ENCODE measurements around the gene GTF3C5.
"Not testable (repeated sequence)": the region's sequence is repeated elsewhere in the genome, so short reads cannot be mapped to it uniquely, and the experiment has no call there.

GTF3C5 gene

DNA sequence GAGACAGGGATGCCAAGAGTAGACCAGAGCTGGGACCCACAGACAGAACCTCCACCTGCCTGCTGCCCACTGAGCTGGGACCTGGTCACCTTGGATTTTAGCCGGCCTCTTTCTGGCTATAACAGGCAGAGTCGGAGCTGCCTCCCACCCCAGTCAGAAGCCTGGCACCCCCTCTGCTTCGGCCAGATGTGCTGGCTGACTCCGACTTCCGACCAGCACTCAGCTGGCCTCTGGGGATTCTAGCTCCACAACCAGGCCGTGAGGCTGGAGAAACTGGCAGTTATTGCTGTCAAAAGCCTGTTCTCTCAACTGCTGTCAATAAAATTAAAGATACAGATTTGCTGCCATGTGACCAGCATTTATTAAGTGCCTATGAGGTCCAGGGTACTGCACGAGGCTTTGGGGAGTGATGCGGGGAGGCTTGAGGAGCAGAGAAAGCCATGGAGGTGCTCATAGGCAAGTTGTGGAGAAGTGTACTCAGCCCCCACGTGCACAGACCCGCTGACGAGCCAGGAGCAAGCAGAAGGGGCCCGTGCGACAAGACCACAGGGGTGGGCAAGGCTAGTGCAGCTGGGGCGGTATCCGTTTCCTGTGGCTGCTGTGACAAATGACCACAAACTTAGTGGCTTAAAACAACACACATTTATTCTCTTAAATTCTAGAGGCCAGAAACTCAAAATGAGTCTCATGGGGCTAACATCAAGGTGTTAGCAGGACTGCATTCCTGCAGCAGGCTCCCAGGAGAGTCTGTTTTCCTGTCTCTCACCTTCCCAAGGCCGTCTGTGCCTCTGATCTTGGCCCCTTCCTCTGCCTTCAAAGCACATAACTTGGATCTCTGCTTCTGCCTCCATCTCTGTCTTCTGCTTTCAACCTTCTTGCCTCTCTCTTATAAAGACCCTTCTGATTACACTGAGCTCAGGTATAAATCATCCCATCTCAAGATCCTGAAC, 39.2 kb upstream of the GTF3C5 start:
- Mint-ChIP-seq H3K4me1 (peaks cover 12% of the 10 kb centered on the region), H3K36me3 (no peaks in the 10 kb centered on the region), H3K9me3 (peaks cover 5% of the 10 kb centered on the region), H3K27me3 (peaks cover 90% of the 10 kb centered on the region), H3K27ac (no peak overlapping the region), H3K4me3 (no peak overlapping the region)
- no peak for ATAC-seq

GRCh38 chr9:132993511-132993939, 37.3 kb upstream of the GTF3C5 start:
- ATAC-seq: no peak
- Mint-ChIP-seq H3K4me3 (no peak overlapping the region), H3K27ac (no peak overlapping the region), H3K4me1 (peaks cover 12% of the 10 kb centered on the region), H3K27me3 (peaks cover 82% of the 10 kb centered on the region), H3K36me3 (no peaks in the 10 kb centered on the region), H3K9me3 (peaks cover 5% of the 10 kb centered on the region)

DNA sequence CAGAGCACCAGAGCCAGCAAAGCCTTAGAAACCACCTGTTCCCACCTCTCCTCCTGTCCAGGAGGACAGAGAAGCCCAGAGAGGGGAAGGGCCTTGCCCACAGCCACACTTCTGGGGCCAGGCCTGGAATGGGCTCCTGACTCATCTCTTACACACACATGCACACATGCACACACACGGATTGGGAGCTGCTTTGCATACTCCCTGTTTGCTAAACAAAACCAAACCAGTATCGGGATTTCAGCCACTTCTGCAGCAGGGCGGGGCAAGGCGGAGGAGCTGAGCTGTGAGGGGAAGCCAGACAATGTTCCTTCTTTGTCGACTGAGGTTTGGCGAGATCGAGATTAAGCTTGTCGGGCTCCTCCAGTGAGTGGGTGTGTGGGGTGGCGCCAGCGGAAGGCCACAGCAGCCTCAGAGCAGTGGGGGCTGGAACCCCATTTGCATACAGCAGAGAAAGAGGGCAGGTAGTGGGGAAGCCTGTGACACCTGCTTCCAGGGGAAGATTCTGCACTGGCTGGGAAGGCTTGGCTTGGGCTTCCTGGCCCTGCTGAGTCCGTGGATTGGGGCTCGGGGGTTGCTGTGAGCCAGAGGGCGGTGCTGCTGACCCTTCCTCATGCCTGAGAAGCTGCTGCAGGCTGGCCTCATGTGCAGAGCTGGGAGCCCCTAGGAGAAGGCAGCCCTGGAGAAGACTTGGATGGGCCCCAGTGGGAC, 36.2 kb upstream of the GTF3C5 start:
- no peak overlapping the region for H3K27ac Mint-ChIP-seq

GRCh38 chr9:132995121-132995420, 35.7 kb upstream of the GTF3C5 start:
- Mint-ChIP-seq H3K4me3 (no peak overlapping the region), H3K4me1 (peaks cover 12% of the 10 kb centered on the region), H3K27me3 (peaks cover 83% of the 10 kb centered on the region), H3K36me3 (no peaks in the 10 kb centered on the region), H3K27ac (no peak overlapping the region), H3K9me3 (peaks cover 4% of the 10 kb centered on the region)
- ATAC-seq: no peak

More for the DNA sequence above, 36.2 kb upstream of the GTF3C5 start:
- ATAC-seq: peak; percentile 66
- Mint-ChIP-seq H3K4me3 (no peak overlapping the region), H3K36me3 (no peaks in the 10 kb centered on the region), H3K9me3 (peaks cover 5% of the 10 kb centered on the region), H3K27me3 (peaks cover 83% of the 10 kb centered on the region), H3K4me1 (peaks cover 12% of the 10 kb centered on the region)

DNA sequence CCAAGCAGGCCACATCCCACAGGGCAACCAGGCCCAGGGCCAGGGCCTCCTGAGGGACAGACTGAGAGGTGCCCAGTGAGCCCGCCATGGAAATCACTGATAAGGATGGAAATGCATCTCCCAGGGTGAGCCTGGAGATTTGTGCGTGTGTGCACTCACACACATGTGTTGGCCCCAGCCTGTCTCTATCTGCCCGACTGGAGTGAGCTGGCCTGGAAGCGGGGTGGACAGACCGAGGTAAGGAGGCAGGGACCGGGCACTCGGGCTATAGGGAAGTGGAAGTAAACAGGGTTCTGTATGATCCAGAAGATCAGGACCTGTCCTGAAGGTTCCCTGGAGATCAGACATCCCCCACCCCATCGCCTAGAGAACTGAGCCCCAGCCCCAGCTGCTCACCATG, 34.9 kb upstream of the GTF3C5 start:
- Mint-ChIP-seq H3K4me1 (peaks cover 12% of the 10 kb centered on the region), H3K4me3 (no peak overlapping the region), H3K9me3 (no peaks in the 10 kb centered on the region), H3K27me3 (peaks cover 84% of the 10 kb centered on the region), H3K36me3 (no peaks in the 10 kb centered on the region), H3K27ac (no peak overlapping the region)
- no peak for ATAC-seq

DNA sequence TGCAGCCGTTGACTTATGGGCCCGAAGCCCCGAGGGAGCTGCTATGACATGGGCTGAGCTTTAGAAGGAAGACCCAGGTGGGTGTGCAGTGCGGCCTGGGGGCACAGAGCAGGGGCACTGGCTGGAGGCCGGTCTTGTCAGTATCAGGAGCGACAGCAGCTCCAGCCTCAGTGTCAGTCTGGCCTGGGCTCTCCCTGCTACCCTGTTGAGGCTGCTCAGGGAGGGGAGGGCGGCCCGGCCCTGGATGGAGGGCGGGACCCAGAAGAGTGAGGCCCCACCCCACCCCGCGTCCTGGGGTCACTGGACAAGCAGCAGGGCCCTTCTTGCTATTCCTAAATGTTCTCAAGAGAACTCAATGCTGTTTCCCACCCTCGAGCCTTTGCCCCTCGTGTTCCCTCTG, 34.3 kb upstream of the GTF3C5 start:
- peaks cover 84% of the 10 kb centered on the region for H3K27me3 Mint-ChIP-seq
- H3K9me3 Mint-ChIP-seq: no peaks in the 10 kb centered on the region
- H3K4me1 Mint-ChIP-seq: peaks cover 12% of the 10 kb centered on the region
- no peak for ATAC-seq
- no peak overlapping the region for H3K27ac Mint-ChIP-seq
- H3K36me3 Mint-ChIP-seq: no peaks in the 10 kb centered on the region
- H3K4me3 Mint-ChIP-seq: no peak overlapping the region

DNA sequence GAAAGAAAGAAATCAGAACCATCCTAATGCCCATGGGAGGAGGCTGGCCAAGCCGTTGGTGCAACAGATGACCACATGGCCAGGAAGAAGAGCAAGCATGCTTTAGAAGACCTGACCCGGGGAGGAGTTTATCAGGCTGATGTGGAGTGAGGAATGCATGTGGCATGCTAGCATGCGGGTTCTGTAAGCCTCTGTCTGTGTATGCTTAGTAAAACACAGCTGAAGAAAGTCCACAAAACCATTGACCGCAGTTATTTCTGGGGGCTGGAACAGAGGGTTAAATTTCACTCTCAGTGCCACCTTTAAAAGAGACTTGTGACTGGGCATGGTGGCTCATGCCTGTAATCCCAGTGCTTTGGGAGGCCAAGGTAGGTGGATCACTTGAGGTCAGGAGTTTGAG, 33.2 kb upstream of the GTF3C5 start:
- Mint-ChIP-seq H3K4me1 (peaks cover 12% of the 10 kb centered on the region), H3K27ac (no peak overlapping the region), H3K9me3 (no peaks in the 10 kb centered on the region), H3K36me3 (no peaks in the 10 kb centered on the region), H3K4me3 (no peak overlapping the region), H3K27me3 (peaks cover 84% of the 10 kb centered on the region)
- no peak for ATAC-seq

GRCh38 chr9:132998221-132998620, 32.6 kb upstream of the GTF3C5 start:
- not testable (repeated sequence) for H3K4me3 Mint-ChIP-seq, H3K9me3 Mint-ChIP-seq
- peaks cover 84% of the 10 kb centered on the region for H3K27me3 Mint-ChIP-seq

GRCh38 chr9:132998831-132999635, 31.8 kb upstream of the GTF3C5 start:
- Mint-ChIP-seq H3K9me3 (no peaks in the 10 kb centered on the region), H3K27ac (no peak overlapping the region), H3K4me3 (no peak overlapping the region), H3K4me1 (peaks cover 12% of the 10 kb centered on the region), H3K27me3 (peaks cover 84% of the 10 kb centered on the region), H3K36me3 (no peaks in the 10 kb centered on the region)
- ATAC-seq: no peak

More at GRCh38 chr9:132998221-132998620, 32.6 kb upstream of the GTF3C5 start:
- not testable (repeated sequence) for H3K27ac Mint-ChIP-seq, H3K36me3 Mint-ChIP-seq, ATAC-seq
- H3K4me1 Mint-ChIP-seq: peaks cover 12% of the 10 kb centered on the region

- H3K27ac Mint-ChIP-seq: no peak overlapping the region
- ATAC-seq: no peak
- H3K27me3 Mint-ChIP-seq: peaks cover 92% of the 10 kb centered on the region
- H3K36me3 Mint-ChIP-seq: no peaks in the 10 kb centered on the region
- no peak overlapping the region for H3K4me3 Mint-ChIP-seq
- H3K4me1 Mint-ChIP-seq: no peaks in the 10 kb centered on the region
- H3K9me3 Mint-ChIP-seq: peaks cover 7% of the 10 kb centered on the region
Measured at GRCh38 chr9:133002147-133003070, 28.4 kb upstream of the GTF3C5 start.

DNA sequence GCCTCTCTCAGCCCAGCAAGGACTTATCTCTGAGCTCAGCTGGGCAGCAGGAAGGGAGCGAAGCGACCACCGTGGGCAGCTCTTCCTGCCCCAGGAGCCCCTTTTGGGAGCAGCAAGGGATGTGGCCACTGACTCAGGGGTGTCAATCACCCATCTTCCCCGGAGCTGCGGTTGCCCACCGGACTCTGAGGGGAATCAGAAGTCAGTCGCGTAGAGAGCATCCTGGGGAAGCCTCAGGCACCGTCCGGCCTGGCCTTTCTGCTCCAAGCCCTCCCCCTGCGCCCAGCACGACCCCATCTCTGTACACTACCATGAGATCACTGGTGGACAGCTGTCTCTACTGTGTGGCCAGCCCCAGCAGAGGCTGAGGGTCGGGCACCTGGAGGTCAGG, 27.7 kb upstream of the GTF3C5 start:
- no peak overlapping the region for H3K4me3 Mint-ChIP-seq
- peaks cover 7% of the 10 kb centered on the region for H3K9me3 Mint-ChIP-seq
- H3K27ac Mint-ChIP-seq: no peak overlapping the region
- H3K27me3 Mint-ChIP-seq: peaks cover 93% of the 10 kb centered on the region
- no peaks in the 10 kb centered on the region for H3K4me1 Mint-ChIP-seq
- no peaks in the 10 kb centered on the region for H3K36me3 Mint-ChIP-seq
- no peak for ATAC-seq

DNA sequence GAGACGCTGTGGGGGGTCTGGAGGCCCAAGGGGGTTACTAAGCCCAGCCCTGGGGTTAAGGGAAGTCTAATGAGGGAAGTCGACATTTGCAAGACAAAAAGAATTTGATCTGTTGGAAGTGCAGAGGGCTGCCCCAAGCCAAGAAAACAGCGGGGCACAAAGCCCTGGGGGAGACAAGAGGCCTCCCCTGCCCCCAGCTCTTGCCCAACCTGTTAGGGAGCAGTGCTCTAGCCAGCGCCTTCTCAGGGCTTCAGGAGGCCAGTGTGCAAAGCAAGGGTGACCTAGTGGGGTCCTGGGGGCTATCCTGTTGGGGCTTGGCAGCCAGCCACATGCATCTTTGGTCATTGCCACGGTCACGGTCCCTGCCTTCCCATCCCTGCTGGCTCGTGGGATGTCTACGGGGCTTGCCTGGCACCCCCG, 27.1 kb upstream of the GTF3C5 start:
- H3K36me3 Mint-ChIP-seq: no peaks in the 10 kb centered on the region
- H3K9me3 Mint-ChIP-seq: peaks cover 7% of the 10 kb centered on the region
- ATAC-seq: no peak
- no peaks in the 10 kb centered on the region for H3K4me1 Mint-ChIP-seq
- no peak overlapping the region for H3K27ac Mint-ChIP-seq
- peaks cover 98% of the 10 kb centered on the region for H3K27me3 Mint-ChIP-seq
- no peak overlapping the region for H3K4me3 Mint-ChIP-seq

DNA sequence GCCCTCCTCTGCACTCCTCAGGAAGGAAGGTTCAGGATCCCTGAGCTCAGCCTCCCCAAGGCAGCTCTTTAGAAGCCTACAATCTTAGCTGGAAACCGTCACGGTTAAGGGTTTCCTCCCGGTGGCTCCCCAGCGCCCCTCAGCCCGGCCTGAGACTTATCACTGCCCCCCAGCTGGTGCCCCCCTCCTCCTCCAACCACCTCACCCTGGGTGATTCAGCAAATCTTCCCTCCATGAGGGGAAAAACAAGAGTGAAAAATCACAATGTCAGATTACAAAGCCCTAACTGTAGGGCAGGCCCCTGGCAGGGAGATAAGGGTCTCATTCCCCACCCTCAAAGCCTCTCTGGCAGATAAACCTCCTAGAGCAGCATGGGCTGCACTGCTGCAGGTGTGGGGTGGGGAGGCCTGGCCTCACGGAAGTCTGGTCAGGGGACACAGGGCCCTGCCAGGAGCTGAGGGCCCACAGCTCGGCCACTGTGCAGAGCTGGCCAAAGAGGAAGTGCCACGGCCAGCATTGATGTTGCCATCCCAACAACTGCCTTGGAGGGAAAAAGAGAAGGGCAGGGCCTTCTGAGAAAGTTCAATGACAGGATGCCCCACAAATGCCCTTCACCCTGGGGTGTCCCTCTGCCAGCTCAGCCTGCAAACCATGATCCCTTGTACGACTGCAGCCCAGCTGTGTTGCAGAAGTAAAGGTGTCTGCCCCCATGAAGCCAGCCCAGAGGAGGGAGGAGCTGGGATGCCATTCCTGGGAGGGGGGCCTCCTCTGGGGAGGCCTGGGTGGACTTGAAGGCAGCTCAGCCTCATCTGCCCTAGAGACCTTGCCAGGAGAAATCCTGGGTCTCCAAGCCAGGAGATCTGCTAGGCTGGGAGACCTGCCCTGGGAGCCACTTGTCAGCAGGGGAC, 26.5 kb upstream of the GTF3C5 start:
- Mint-ChIP-seq H3K27me3 (peaks cover 98% of the 10 kb centered on the region), H3K36me3 (no peaks in the 10 kb centered on the region), H3K9me3 (peaks cover 8% of the 10 kb centered on the region), H3K27ac (no peak overlapping the region), H3K4me3 (no peak overlapping the region), H3K4me1 (no peaks in the 10 kb centered on the region)
- ATAC-seq: no peak
